GM12891 (cell line): ENCODE measurements around the gene NINJ1.

ENCODE experiments used
- DNase-seq: peaks from one replicate; pipeline ENCODE4 v3.0.0; 2011; ENCODE audit warnings: low spot score; ENCODE audit not compliant: insufficient read length
- FAIRE-seq: peaks from 2 replicates; lab custom pipeline; 2011; peaks lifted over from hg19 to GRCh38; lab: Jason Lieb, UNC
- PAX5 ChIP-seq: IDR thresholded peaks from 2 replicates; pipeline ENCODE4 v1.6.1; 2011; ENCODE audit warnings: low read length, moderate library complexity, mild to moderate bottlenecking; ENCODE audit not compliant: insufficient read depth, severe bottlenecking
- POLR2A ChIP-seq: IDR thresholded peaks from 2 replicates; pipeline ENCODE4 v1.6.1; 2011; ENCODE audit warnings: low read depth, low read length, control low read depth
- POLR2AphosphoS5 ChIP-seq: IDR thresholded peaks from 2 replicates; pipeline ENCODE4 v1.6.1; 2011; ENCODE audit warnings: low read depth, low read length, control low read depth
- POU2F2 ChIP-seq: IDR thresholded peaks from 2 replicates; pipeline ENCODE4 v1.6.1; 2011; ENCODE audit warnings: low read depth, mild to moderate bottlenecking, control low read depth, low read length, moderate library complexity
- SPI1 ChIP-seq: IDR thresholded peaks from 2 replicates; pipeline ENCODE4 v1.6.1; 2011; ENCODE audit warnings: low read depth, low read length, control low read depth
- TAF1 ChIP-seq: IDR thresholded peaks from 2 replicates; pipeline ENCODE4 v1.6.1; 2011; ENCODE audit warnings: low read depth, low read length, control low read depth

NINJ1 gene

DNA sequence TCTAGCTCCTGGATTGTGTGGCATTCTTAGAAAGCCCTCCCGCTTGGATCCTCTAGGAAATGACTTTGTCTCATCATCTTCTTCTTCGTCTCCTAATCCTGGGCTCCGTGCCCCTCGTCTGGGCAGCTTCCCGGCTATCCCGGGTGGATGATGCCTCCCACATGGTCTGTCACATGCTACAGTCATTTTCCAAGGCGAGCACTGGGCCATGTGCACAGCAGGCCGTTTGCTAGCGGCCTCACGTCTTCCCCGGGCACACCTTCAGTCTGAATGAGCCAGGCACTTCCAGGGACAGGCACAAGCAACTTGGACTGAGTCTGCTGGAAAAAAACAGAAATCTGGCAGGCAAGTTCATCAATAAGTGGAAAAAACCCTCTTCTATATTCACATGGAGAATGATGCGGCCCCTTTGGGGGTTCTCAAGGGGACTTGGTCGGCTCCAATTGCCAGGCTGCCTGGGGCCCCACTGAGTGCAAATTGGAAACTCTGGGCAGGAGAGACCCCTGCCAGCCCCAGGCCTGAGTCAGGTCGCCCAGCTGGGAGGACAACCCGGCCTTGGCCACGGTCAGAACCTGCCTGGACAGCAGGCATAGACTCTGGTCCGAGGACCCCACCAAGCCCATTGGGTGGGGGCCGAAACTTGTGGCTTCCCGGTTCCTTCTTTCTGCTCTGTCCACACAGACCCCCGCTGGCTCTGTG lies 38.8 kb upstream of the NINJ1 start:
- no peak for TF ChIP-seq PAX5
- no peak for TF ChIP-seq TAF1
- TF ChIP-seq POLR2A, result no peak
- no peak for TF ChIP-seq SPI1
- no peak for TF ChIP-seq POU2F2
- TF ChIP-seq POLR2AphosphoS5, result no peak
- DNase-seq, result no peak
- FAIRE-seq, result no peak

DNA sequence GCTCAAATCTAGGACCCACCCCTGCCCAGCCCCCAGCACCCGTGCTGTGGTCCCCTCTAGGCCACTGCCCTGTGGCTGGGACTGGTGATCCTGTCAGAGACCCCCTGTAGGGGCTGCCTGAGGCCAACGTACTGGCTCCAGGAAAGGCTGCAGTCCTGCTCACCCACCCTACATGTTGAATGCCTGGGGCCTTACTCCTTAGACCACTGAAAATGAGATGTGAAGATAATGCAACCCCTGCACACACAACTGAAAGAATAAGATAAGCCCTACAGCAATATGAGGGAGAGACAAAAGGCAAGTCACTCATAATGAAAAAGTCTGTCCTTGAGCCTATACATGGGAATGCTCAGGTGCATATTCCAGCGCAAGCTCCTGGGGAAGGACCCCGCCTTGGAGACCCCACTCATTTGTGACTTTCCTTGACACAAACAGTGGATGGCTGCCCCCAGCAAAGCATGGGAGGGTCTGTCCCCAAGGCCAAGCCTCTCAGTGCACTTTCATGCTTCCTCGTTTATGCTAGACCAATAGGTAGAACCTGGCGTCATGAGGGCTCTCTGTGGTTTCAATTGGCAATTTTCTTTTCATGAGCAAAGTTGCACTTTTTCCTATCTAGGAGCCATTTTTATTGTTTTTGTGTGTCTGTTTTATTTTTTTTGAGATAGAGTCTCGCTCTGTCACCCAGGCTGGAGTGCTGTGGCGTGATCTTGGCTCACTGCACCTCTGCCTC lies 37.4 kb upstream of the NINJ1 start:
- no peak for DNase-seq
- FAIRE-seq, result no peak
- TF ChIP-seq POLR2A (no peak), POU2F2 (no peak), TAF1 (no peak)

DNA sequence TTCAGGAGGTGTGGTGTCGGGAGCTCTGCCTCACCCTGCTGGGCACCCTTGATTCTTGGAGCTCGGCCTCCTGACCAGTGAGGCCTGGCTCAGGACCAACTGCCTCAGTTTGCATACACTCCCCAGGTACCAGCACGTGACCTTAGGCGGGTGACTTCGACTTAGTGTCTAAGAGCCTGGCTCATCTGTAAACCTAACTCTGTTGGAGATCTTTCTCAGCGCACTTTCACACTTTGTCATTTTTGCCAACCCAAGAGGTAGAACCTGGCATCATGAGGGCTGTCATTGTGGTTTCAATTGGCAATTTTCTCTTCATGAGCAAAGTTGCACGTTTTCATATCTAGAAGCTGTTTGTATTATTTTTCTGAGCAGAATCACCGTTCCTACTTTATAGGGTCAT lies 36.5 kb upstream of the NINJ1 start:
- FAIRE-seq, result no peak
- TF ChIP-seq POLR2AphosphoS5, result no peak
- TF ChIP-seq SPI1, result no peak
- no peak for TF ChIP-seq TAF1
- TF ChIP-seq POU2F2, result no peak
- no peak for TF ChIP-seq PAX5
- TF ChIP-seq POLR2A, result no peak

DNA sequence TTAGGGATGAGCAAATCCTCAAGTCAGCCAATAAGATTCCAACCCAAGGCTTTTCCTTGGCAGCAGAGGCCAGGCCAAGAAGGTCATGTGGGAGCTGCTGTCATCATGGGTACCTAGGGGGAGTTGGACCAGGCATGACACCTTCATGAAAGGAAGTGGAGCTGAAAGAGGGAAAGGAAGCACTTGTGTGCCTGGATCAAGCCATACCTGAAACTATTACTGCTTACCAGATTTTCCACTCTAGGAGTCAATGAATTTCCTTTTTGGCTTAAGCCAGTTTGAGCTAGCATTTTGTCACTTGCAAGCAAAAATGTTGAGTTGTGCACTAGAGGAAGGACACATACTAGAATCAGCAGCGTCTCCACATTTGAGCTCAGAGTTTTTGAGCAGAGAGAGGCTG lies 35.4 kb upstream of the NINJ1 start:
- no peak for DNase-seq
- no peak for TF ChIP-seq PAX5
- no peak for TF ChIP-seq POLR2AphosphoS5
- no peak for TF ChIP-seq SPI1
- TF ChIP-seq POLR2A, result no peak
- TF ChIP-seq TAF1, result no peak
- no peak for TF ChIP-seq POU2F2
- FAIRE-seq, result no peak

More for the DNA sequence above, 36.5 kb upstream of the NINJ1 start:
- DNase-seq, result no peak

DNA sequence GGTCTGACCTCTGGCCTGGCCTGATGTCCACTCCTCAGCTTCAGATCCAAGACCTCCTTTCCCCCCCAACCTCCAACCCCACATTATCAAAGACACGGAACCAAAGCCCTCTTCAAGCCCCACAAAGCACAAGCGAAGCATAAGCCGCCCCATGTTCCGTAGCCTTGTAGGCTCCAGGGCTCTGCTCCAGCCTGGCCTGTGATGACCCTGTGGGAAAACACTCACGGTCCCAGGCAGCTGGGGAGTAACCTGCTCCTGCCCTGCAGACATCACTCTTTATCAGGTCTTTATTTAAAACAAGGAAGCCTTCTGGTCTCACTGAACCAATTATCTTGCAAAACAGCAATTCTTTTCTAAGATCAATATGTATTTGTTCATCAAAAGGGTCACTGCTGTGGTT lies 34.5 kb upstream of the NINJ1 start:
- DNase-seq (no peak), FAIRE-seq (no peak)
- TF ChIP-seq SPI1 (no peak), POLR2A (no peak), POLR2AphosphoS5 (no peak)

DNA sequence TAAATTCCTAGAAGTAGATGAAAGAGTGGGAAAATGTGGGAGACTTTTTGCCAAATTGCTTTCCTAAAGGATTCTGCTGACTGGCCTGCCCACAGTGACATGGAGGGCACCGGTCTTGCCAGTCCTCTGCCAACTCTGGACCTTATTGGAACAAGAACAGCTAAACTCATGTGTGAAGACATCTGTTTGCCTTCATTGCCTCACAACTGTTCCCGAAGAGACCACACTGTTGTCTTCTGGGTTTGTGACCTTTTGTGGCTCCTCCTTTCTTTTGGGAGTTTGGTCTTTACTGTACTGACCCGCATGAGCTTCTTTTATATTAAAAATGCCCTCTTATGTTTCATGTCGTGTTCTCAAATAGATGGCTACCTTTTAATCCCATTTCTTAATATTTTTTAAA lies 33.8 kb upstream of the NINJ1 start:
- DNase-seq (no peak), FAIRE-seq (no peak)
- TF ChIP-seq POLR2A, result no peak
- no peak for TF ChIP-seq POU2F2
- no peak for TF ChIP-seq POLR2AphosphoS5
- TF ChIP-seq TAF1, result no peak
- no peak for TF ChIP-seq PAX5
- TF ChIP-seq SPI1, result no peak

DNA sequence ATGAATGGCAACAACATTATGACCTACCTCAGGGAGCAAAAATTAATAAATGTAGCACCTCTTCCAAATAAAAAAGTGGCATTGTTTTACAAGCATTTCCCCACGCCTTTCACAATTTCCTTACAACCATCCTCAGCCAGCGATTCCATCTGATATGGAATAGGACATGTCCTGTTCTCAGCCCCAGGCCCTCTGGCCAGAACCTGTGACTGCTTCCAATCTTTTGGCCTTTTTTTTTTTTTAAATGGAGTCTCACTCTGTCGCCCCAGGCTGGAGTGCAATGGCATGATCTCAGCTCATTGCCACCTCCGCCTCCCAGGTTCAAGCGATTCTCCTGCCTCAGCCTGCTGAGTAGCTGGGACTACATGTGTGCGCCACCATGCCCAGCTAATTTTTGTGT lies 33.1 kb upstream of the NINJ1 start:
- TF ChIP-seq POU2F2, result no peak
- TF ChIP-seq TAF1, result no peak
- no peak for TF ChIP-seq PAX5
- no peak for TF ChIP-seq POLR2A
- no peak for TF ChIP-seq POLR2AphosphoS5
- TF ChIP-seq SPI1, result no peak
- DNase-seq (no peak), FAIRE-seq (no peak)

GRCh38 chr9:93166699-93167098 lies 32.6 kb upstream of the NINJ1 start:
- TF ChIP-seq POLR2AphosphoS5, result no peak
- no peak for TF ChIP-seq SPI1
- no peak for TF ChIP-seq POU2F2
- no peak for TF ChIP-seq PAX5
- DNase-seq (no peak), FAIRE-seq (no peak)

- TF ChIP-seq POLR2A (no peak), POLR2AphosphoS5 (no peak)
- DNase-seq (no peak), FAIRE-seq (no peak)
Observed at GRCh38 chr9:93164085-93164484, 30.0 kb upstream of the NINJ1 start.

DNA sequence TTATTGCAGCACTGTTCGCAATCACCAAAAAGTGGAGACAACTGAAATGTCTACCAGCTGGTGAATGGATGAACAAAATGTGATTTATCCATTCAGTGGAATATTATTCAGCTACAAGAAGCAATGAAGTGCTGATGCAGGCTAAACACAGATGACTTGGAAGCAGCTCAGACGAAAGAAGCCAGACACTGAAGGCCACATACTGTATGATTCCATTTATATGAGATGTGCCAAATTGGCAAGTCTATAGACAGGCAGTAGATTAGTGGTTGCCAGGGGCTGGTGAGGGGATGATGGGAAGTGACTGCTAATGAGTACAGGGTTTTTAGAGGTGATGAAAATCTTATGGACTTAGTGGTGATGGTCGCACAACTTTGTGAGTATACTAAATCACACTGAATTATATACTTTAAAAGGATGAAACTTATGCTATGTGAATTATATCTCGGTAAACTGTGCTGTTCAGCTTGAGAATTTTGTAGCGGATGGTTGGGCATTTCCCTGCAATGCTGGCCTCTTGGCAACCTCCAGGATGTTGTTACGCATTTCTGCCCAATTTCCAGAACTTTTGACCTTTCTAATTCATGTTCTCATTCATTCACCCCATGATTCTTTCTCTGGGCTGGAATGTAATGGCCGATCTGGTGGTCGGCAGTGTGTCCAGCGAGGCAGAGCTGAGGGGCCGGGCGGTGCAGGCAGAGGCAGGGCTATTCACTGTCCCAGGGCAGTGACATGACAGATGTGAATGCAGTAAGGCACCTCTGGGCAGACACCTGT lies 27.9 kb upstream of the NINJ1 start:
- FAIRE-seq, result no peak
- no peak for DNase-seq
- no peak for TF ChIP-seq SPI1
- TF ChIP-seq POU2F2, result no peak
- TF ChIP-seq PAX5, result no peak
- no peak for TF ChIP-seq POLR2A
- no peak for TF ChIP-seq TAF1
- TF ChIP-seq POLR2AphosphoS5, result no peak
